Measurements from ENCODE around the gene SLC25A10. TPM values are rescaled to one million over a fixed set of nuclear protein-coding genes. Genes with fewer than 3 reads are reported as not detected.
A peak's percentile ranks its signal among the peaks of the same experiment; 100 is the strongest.
"Not testable (repeated sequence)": the region's sequence is repeated elsewhere in the genome, so short reads cannot be mapped to it uniquely, and the experiment has no call there.

Gene SLC25A10
- total RNA-seq, 1 donor from 2014 or later: 6.8 TPM

- Histone ChIP-seq H3K4me3 (ENCODE audit: low read length in 3 of 3) (no peak overlapping the region), H3K36me3 (ENCODE audit: control insufficient read depth in 3 of 3, insufficient read depth in 3 of 3, low read length in 3 of 3) (no peaks in the 10 kb centered on the region), H3K9ac (ENCODE audit: low read depth in 1 of 3, low read length in 3 of 3) (peak overlapping the region in 1 of 3 donors; percentile 33), H3K27me3 (ENCODE audit: control insufficient read depth in 3 of 3, insufficient read depth in 3 of 3, low read length in 3 of 3) (peaks cover 25 to 41% (median 26%) of the 10 kb centered on the region in 3 donors), H3K9me3 (ENCODE audit: control insufficient read depth in 3 of 3, low read length in 3 of 3) (no peaks in the 10 kb centered on the region), H3K4me1 (ENCODE audit: control insufficient read depth in 3 of 3, insufficient read depth in 3 of 3, low read length in 3 of 3) (peaks cover 3 to 20% (median 15%) of the 10 kb centered on the region in 3 donors), H3K27ac (ENCODE audit: low read depth, low read length) (no peak overlapping the region)
Observed at GRCh38 chr17:81734405-81735263, 22.6 kb downstream of the SLC25A10 start.

- no peaks in the 10 kb centered on the region for H3K9me3 ChIP-seq (ENCODE audit: control insufficient read depth in 3 of 3, low read length in 3 of 3)
- H3K4me3 ChIP-seq (ENCODE audit: low read length in 3 of 3): peak overlapping the region in 1 of 3 donors; percentile 41
- no peaks in the 10 kb centered on the region for H3K36me3 ChIP-seq (ENCODE audit: control insufficient read depth in 3 of 3, insufficient read depth in 3 of 3, low read length in 3 of 3)
- H3K9ac ChIP-seq (ENCODE audit: low read depth in 1 of 3, low read length in 3 of 3): peak overlapping the region in 2 of 3 donors; percentile 45 to 51
- H3K4me1 ChIP-seq (ENCODE audit: control insufficient read depth in 3 of 3, insufficient read depth in 3 of 3, low read length in 3 of 3): peaks cover 3 to 20% (median 16%) of the 10 kb centered on the region in 3 donors
- peaks cover 26 to 36% (median 26%) of the 10 kb centered on the region in 3 donors for H3K27me3 ChIP-seq (ENCODE audit: control insufficient read depth in 3 of 3, insufficient read depth in 3 of 3, low read length in 3 of 3)
- no peak overlapping the region for H3K27ac ChIP-seq (ENCODE audit: low read depth, low read length)
Observed at GRCh38 chr17:81735264-81736102, 23.4 kb downstream of the SLC25A10 start.

GRCh38 chr17:81737947-81738800 lies 26.1 kb downstream of the SLC25A10 start:
- Histone ChIP-seq H3K36me3 (ENCODE audit: control insufficient read depth in 3 of 3, insufficient read depth in 3 of 3, low read length in 3 of 3) (no peaks in the 10 kb centered on the region), H3K9me3 (ENCODE audit: control insufficient read depth in 3 of 3, low read length in 3 of 3) (no peaks in the 10 kb centered on the region), H3K9ac (ENCODE audit: low read depth in 1 of 3, low read length in 3 of 3) (no peak overlapping the region), H3K4me3 (ENCODE audit: low read length in 3 of 3) (no peak overlapping the region), H3K27me3 (ENCODE audit: control insufficient read depth in 3 of 3, insufficient read depth in 3 of 3, low read length in 3 of 3) (peaks cover 33 to 39% (median 36%) of the 10 kb centered on the region in 3 donors), H3K27ac (ENCODE audit: low read depth, low read length) (no peak overlapping the region), H3K4me1 (ENCODE audit: control insufficient read depth in 3 of 3, insufficient read depth in 3 of 3, low read length in 3 of 3) (peaks cover 3 to 25% (median 21%) of the 10 kb centered on the region in 3 donors)

GRCh38 chr17:81738801-81739393 lies 26.8 kb downstream of the SLC25A10 start:
- H3K27ac ChIP-seq (ENCODE audit: low read depth, low read length): no peak overlapping the region
- no peaks in the 10 kb centered on the region for H3K9me3 ChIP-seq (ENCODE audit: control insufficient read depth in 3 of 3, low read length in 3 of 3)
- H3K4me1 ChIP-seq (ENCODE audit: control insufficient read depth in 3 of 3, insufficient read depth in 3 of 3, low read length in 3 of 3): peaks cover 3 to 20% (median 18%) of the 10 kb centered on the region in 3 donors
- peaks cover 31 to 39% (median 33%) of the 10 kb centered on the region in 3 donors for H3K27me3 ChIP-seq (ENCODE audit: control insufficient read depth in 3 of 3, insufficient read depth in 3 of 3, low read length in 3 of 3)
- no peaks in the 10 kb centered on the region for H3K36me3 ChIP-seq (ENCODE audit: control insufficient read depth in 3 of 3, insufficient read depth in 3 of 3, low read length in 3 of 3)
- H3K4me3 ChIP-seq (ENCODE audit: low read length in 3 of 3): no peak overlapping the region
- no peak overlapping the region for H3K9ac ChIP-seq (ENCODE audit: low read depth in 1 of 3, low read length in 3 of 3)

GRCh38 chr17:81739593-81739992 lies 27.5 kb downstream of the SLC25A10 start:
- H3K9me3 ChIP-seq (ENCODE audit: control insufficient read depth in 3 of 3, low read length in 3 of 3); H3K4me3 ChIP-seq (ENCODE audit: low read length in 3 of 3); H3K9ac ChIP-seq (ENCODE audit: low read depth in 1 of 3, low read length in 3 of 3); H3K27ac ChIP-seq (ENCODE audit: low read depth, low read length); H3K36me3 ChIP-seq (ENCODE audit: control insufficient read depth in 3 of 3, insufficient read depth in 3 of 3, low read length in 3 of 3): not testable (repeated sequence)
- H3K27me3 ChIP-seq (ENCODE audit: control insufficient read depth in 3 of 3, insufficient read depth in 3 of 3, low read length in 3 of 3): peaks cover 27 to 33% (median 32%) of the 10 kb centered on the region in 3 donors
- peaks cover 3 to 15% (median 13%) of the 10 kb centered on the region in 3 donors for H3K4me1 ChIP-seq (ENCODE audit: control insufficient read depth in 3 of 3, insufficient read depth in 3 of 3, low read length in 3 of 3)

- H3K9me3 ChIP-seq (ENCODE audit: control insufficient read depth in 3 of 3, low read length in 3 of 3): no peaks in the 10 kb centered on the region
- H3K36me3 ChIP-seq (ENCODE audit: control insufficient read depth in 3 of 3, insufficient read depth in 3 of 3, low read length in 3 of 3): no peaks in the 10 kb centered on the region
- H3K4me3 ChIP-seq (ENCODE audit: low read length in 3 of 3): peak overlapping the region in 1 of 3 donors; percentile 6
- H3K27me3 ChIP-seq (ENCODE audit: control insufficient read depth in 3 of 3, insufficient read depth in 3 of 3, low read length in 3 of 3): peaks cover 18 to 27% (median 24%) of the 10 kb centered on the region in 3 donors
- H3K27ac ChIP-seq (ENCODE audit: low read depth, low read length): no peak overlapping the region
- no peak overlapping the region for H3K9ac ChIP-seq (ENCODE audit: low read depth in 1 of 3, low read length in 3 of 3)
- H3K4me1 ChIP-seq (ENCODE audit: control insufficient read depth in 3 of 3, insufficient read depth in 3 of 3, low read length in 3 of 3): peaks cover 2 to 13% (median 10%) of the 10 kb centered on the region in 3 donors
Observed at GRCh38 chr17:81740395-81740961, 28.4 kb downstream of the SLC25A10 start.

- peaks cover 14 to 24% (median 18%) of the 10 kb centered on the region in 3 donors for H3K27me3 ChIP-seq (ENCODE audit: control insufficient read depth in 3 of 3, insufficient read depth in 3 of 3, low read length in 3 of 3)
- no peak overlapping the region for H3K4me3 ChIP-seq (ENCODE audit: low read length in 3 of 3)
- H3K9me3 ChIP-seq (ENCODE audit: control insufficient read depth in 3 of 3, low read length in 3 of 3): no peaks in the 10 kb centered on the region
- H3K27ac ChIP-seq (ENCODE audit: low read depth, low read length): no peak overlapping the region
- no peaks in the 10 kb centered on the region for H3K36me3 ChIP-seq (ENCODE audit: control insufficient read depth in 3 of 3, insufficient read depth in 3 of 3, low read length in 3 of 3)
- H3K4me1 ChIP-seq (ENCODE audit: control insufficient read depth in 3 of 3, insufficient read depth in 3 of 3, low read length in 3 of 3): peaks cover 0 to 7% (median 6%) of the 10 kb centered on the region in 3 donors
- peak overlapping the region in 2 of 3 donors; percentile 25 to 32 for H3K9ac ChIP-seq (ENCODE audit: low read depth in 1 of 3, low read length in 3 of 3)
Observed at GRCh38 chr17:81741049-81741593, 29.0 kb downstream of the SLC25A10 start.

GRCh38 chr17:81741594-81742452 lies 29.7 kb downstream of the SLC25A10 start:
- no peaks in the 10 kb centered on the region for H3K9me3 ChIP-seq (ENCODE audit: control insufficient read depth in 3 of 3, low read length in 3 of 3)
- H3K36me3 ChIP-seq (ENCODE audit: control insufficient read depth in 3 of 3, insufficient read depth in 3 of 3, low read length in 3 of 3): no peaks in the 10 kb centered on the region
- H3K27ac ChIP-seq (ENCODE audit: low read depth, low read length): no peak overlapping the region
- H3K4me1 ChIP-seq (ENCODE audit: control insufficient read depth in 3 of 3, insufficient read depth in 3 of 3, low read length in 3 of 3): peaks cover 0 to 6% (median 6%) of the 10 kb centered on the region in 3 donors
- H3K27me3 ChIP-seq (ENCODE audit: control insufficient read depth in 3 of 3, insufficient read depth in 3 of 3, low read length in 3 of 3): peaks cover 14 to 21% (median 16%) of the 10 kb centered on the region in 3 donors
- peak overlapping the region in 1 of 3 donors; percentile 32 for H3K9ac ChIP-seq (ENCODE audit: low read depth in 1 of 3, low read length in 3 of 3)
- H3K4me3 ChIP-seq (ENCODE audit: low read length in 3 of 3): no peak overlapping the region
